ENCODE results near the gene ENTPD3.

Gene ENTPD3

DNA sequence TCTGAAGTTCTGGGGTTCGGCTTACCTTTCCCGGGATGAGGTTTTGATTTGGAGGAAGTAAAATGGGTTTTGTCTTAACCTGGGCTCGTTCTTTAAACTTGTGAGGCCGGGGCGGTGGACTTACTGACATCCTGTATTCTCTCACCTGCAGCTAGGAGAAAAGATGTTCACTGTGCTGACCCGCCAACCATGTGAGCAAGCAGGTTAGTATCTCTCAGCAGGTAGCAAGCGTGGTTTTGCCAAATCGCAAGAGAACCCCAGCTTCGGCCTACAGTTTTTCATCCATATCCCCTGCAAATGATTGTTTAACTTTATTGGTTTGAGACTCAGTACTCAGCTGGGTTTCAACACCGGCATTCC, 891 bp downstream of the ENTPD3 start:
- Histone ChIP-seq H3K4me1 (peaks cover 0 to 13% (median 7%) of the 10 kb centered on the region in 4 donors), H3K27ac (no peak overlapping the region), H3K36me3 (peaks cover 0 to 7% (median 0%) of the 10 kb centered on the region in 3 donors), H3K9me3 (no peaks in the 10 kb centered on the region), H3K27me3 (peaks cover 0 to 15% of the 10 kb centered on the region in 2 donors), H3K4me3 (no peak overlapping the region)
- no peak for DNase-seq
- no peak for TF ChIP-seq CTCF (IDR thresholded peaks at IDR 0.05)
- intact Hi-C loops (cut with DNase I; ENCODE audit: low total_unique reads), result no loop called here

DNA sequence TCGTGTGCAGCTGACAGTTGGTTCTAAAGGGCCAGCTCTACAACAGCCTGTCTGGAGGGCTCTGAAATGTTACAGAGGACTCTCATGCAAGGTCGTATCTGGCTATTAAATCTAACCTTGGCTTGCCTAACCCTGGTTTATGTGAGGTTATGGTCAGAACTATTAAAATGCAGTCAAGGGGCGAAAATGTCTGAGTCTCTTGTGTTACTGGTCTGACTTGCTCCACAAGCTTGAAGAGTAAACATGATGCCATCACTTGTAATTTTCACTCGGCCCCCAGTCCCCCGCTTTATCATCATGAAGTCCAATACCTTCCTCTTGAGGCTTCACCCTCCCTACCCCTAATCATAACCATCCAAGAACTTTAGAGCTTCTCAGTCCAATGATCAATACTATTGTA, 9.4 kb downstream of the ENTPD3 start:
- H3K27me3 ChIP-seq, result no peaks in the 10 kb centered on the region
- TF ChIP-seq CTCF (IDR thresholded peaks at IDR 0.05), result no peak
- no peaks in the 10 kb centered on the region for H3K9me3 ChIP-seq
- H3K27ac ChIP-seq, result no peak overlapping the region
- peaks cover 0 to 7% (median 0%) of the 10 kb centered on the region in 3 donors for H3K36me3 ChIP-seq
- H3K4me3 ChIP-seq, result no peak overlapping the region
- no peak for DNase-seq
- intact Hi-C loops (cut with DNase I; ENCODE audit: low total_unique reads), result no loop called here
- no peaks in the 10 kb centered on the region for H3K4me1 ChIP-seq

DNA sequence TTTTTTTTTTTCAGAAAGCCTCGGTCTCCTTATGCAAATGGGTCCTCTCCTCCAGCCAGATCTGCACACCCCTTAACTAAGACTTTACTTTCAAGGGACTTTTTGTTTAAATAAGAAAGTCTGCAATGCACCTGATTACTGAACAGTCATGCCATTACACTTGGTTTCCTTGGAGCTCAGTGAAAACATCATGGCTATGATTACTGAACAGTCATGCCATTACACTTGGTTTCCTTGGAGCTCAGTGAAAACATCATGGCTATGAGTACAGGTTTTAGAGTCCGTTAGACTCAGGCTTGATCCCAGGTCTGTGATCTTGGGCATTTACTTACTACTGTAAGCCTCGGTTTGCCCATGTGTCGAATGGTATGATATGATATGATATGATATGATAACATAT, 10.1 kb downstream of the ENTPD3 start:
- no peak for DNase-seq
- intact Hi-C loops (cut with DNase I; ENCODE audit: low total_unique reads), result no loop called here
- peaks cover 0 to 1% (median 0%) of the 10 kb centered on the region in 3 donors for H3K36me3 ChIP-seq
- no peak overlapping the region for H3K27ac ChIP-seq
- H3K9me3 ChIP-seq, result no peaks in the 10 kb centered on the region
- H3K4me1 ChIP-seq, result no peaks in the 10 kb centered on the region
- no peak overlapping the region for H3K4me3 ChIP-seq
- no peak for TF ChIP-seq CTCF (IDR thresholded peaks at IDR 0.05)
- no peaks in the 10 kb centered on the region for H3K27me3 ChIP-seq

DNA sequence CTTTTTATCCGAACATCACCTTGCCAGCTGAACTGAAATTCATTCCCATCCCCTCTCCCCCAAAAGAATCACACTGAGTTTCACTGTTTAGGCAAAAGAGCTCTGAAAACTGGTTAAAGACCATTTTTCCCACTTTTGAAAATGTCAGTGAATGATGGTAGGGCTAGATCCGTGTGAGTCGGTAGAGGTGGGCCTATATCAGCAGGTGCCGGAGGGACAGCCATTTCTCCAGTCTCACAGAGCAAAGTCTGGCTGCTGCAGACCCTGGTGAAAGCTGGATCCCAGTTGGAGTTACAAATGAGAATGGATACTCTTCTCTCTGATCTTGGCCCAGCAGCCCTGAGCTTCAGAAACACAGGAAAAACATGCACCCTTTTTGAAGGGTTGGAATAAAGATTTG, 10.9 kb downstream of the ENTPD3 start:
- no peak for DNase-seq
- intact Hi-C loops (cut with DNase I; ENCODE audit: low total_unique reads), result no loop called here
- Histone ChIP-seq H3K4me3 (no peak overlapping the region), H3K36me3 (no peaks in the 10 kb centered on the region), H3K27ac (no peak overlapping the region), H3K27me3 (no peaks in the 10 kb centered on the region), H3K4me1 (no peaks in the 10 kb centered on the region), H3K9me3 (no peaks in the 10 kb centered on the region)
- no peak for TF ChIP-seq CTCF (IDR thresholded peaks at IDR 0.05)

- no peak overlapping the region for H3K27ac ChIP-seq
- no peak for TF ChIP-seq CTCF (IDR thresholded peaks at IDR 0.05)
- H3K36me3 ChIP-seq, result no peaks in the 10 kb centered on the region
Observed at GRCh38 chr3:40398346-40398745, 11.4 kb downstream of the ENTPD3 start.

GRCh38 chr3:40404591-40405198, 17.7 kb downstream of the ENTPD3 start:
- H3K4me3 ChIP-seq, result no peak overlapping the region
- no peaks in the 10 kb centered on the region for H3K27me3 ChIP-seq
- no peaks in the 10 kb centered on the region for H3K4me1 ChIP-seq
- no peaks in the 10 kb centered on the region for H3K36me3 ChIP-seq
- no peak for TF ChIP-seq CTCF (IDR thresholded peaks at IDR 0.05)
- H3K9me3 ChIP-seq, result no peaks in the 10 kb centered on the region
- intact Hi-C loops (cut with DNase I; ENCODE audit: low total_unique reads), result no loop called here
- no peak for DNase-seq
- H3K27ac ChIP-seq, result no peak overlapping the region

More at GRCh38 chr3:40398346-40398745, 11.4 kb downstream of the ENTPD3 start:
- intact Hi-C loops (cut with DNase I; ENCODE audit: low total_unique reads), result no loop called here
- Histone ChIP-seq H3K27me3 (no peaks in the 10 kb centered on the region), H3K4me1 (no peaks in the 10 kb centered on the region), H3K9me3 (no peaks in the 10 kb centered on the region), H3K4me3 (no peak overlapping the region)
- no peak for DNase-seq
